ENCODE data around the gene UNC45B. TPM values are rescaled to one million over a fixed set of nuclear protein-coding genes. Genes with fewer than 3 reads are reported as not detected.

Gene UNC45B
- total RNA-seq, 2 donors from 2014 or later, result not detected

GRCh38 chr17:35166526-35166925 is 18.9 kb downstream of the UNC45B start:
- Mint-ChIP-seq H3K9me3 (no peaks in the 10 kb centered on the region), H3K27me3 (ENCODE audit: insufficient read depth) (no peaks in the 10 kb centered on the region), H3K36me3 (ENCODE audit: low read depth) (no peaks in the 10 kb centered on the region), H3K27ac (no peak overlapping the region), H3K4me1 (no peaks in the 10 kb centered on the region), H3K4me3 (no peak overlapping the region)
- Histone ChIP-seq H3K27ac (ENCODE audit: low read depth, low read length) (no peak overlapping the region), H3K4me3 (ENCODE audit: low read length) (no peak overlapping the region), H3K4me1 (ENCODE audit: control insufficient read depth, insufficient read depth, low read length) (no peaks in the 10 kb centered on the region), H3K27me3 (ENCODE audit: control insufficient read depth, insufficient read depth, low read length, poor library complexity, severe bottlenecking) (no peaks in the 10 kb centered on the region), H3K9me3 (ENCODE audit: control insufficient read depth, low read length) (no peaks in the 10 kb centered on the region), H3K9ac (ENCODE audit: extremely low read depth, low read length, poor library complexity, severe bottlenecking) (no peak overlapping the region), H3K36me3 (ENCODE audit: control insufficient read depth, insufficient read depth, low read length) (no peaks in the 10 kb centered on the region)
- WGBS, 2 experiments (ENCODE audit: insufficient coverage in 1 of 2, insufficient read length in 1 of 2), result 50 to 75% methylated on average over 2 to 5 of the region's 5 CpGs
- TF ChIP-seq, protein P1, sequence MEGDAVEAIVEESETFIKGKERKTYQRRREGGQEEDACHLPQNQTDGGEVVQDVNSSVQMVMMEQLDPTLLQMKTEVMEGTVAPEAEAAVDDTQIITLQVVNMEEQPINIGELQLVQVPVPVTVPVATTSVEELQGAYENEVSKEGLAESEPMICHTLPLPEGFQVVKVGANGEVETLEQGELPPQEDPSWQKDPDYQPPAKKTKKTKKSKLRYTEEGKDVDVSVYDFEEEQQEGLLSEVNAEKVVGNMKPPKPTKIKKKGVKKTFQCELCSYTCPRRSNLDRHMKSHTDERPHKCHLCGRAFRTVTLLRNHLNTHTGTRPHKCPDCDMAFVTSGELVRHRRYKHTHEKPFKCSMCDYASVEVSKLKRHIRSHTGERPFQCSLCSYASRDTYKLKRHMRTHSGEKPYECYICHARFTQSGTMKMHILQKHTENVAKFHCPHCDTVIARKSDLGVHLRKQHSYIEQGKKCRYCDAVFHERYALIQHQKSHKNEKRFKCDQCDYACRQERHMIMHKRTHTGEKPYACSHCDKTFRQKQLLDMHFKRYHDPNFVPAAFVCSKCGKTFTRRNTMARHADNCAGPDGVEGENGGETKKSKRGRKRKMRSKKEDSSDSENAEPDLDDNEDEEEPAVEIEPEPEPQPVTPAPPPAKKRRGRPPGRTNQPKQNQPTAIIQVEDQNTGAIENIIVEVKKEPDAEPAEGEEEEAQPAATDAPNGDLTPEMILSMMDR (conservative IDR thresholded peaks at IDR 0.05), result no peak
- DNase-seq, result no peak

- Mint-ChIP-seq H3K27ac (no peak overlapping the region), H3K4me3 (no peak overlapping the region), H3K9me3 (no peaks in the 10 kb centered on the region), H3K36me3 (ENCODE audit: low read depth) (no peaks in the 10 kb centered on the region), H3K27me3 (ENCODE audit: insufficient read depth) (no peaks in the 10 kb centered on the region), H3K4me1 (no peaks in the 10 kb centered on the region)
- TF ChIP-seq, protein P1 (conservative IDR thresholded peaks at IDR 0.05), result no peak
- no peak overlapping the region for H3K4me3 ChIP-seq (ENCODE audit: low read length)
- H3K36me3 ChIP-seq (ENCODE audit: control insufficient read depth, insufficient read depth, low read length), result no peaks in the 10 kb centered on the region
- no peaks in the 10 kb centered on the region for H3K9me3 ChIP-seq (ENCODE audit: control insufficient read depth, low read length)
- H3K4me1 ChIP-seq (ENCODE audit: control insufficient read depth, insufficient read depth, low read length), result no peaks in the 10 kb centered on the region
- H3K27me3 ChIP-seq (ENCODE audit: control insufficient read depth, insufficient read depth, low read length, poor library complexity, severe bottlenecking), result no peaks in the 10 kb centered on the region
- WGBS, 2 experiments (ENCODE audit: insufficient coverage in 1 of 2, insufficient read length in 1 of 2), result 70 to 75% methylated on average over 3 of the region's 3 CpGs
- peak; percentile 65 for DNase-seq
- H3K27ac ChIP-seq (ENCODE audit: low read depth, low read length), result no peak overlapping the region
- H3K9ac ChIP-seq (ENCODE audit: extremely low read depth, low read length, poor library complexity, severe bottlenecking), result no peak overlapping the region
These were observed 19.4 kb downstream of the UNC45B start for GRCh38 chr17:35167046-35167445.

DNA sequence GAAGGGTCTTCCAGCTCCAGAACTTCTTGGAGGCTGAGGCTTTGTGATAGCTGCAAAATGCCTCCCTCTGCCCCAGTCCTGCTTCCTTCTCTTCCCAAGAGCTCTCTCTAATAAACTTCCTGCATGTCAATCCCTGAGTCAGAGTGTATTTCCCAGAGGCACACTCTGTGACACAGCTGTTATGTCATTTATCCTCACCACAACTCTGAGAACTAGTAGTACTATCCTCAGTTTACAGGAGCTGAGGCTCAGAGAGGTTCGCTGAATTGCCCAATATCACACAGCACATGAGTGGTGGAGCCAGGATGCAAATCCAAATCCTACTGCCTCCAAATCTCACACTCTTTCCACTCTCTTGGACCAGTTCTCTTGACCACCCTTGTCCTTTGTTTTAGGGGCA is 20.0 kb downstream of the UNC45B start:
- TF ChIP-seq, protein P1 (conservative IDR thresholded peaks at IDR 0.05), result no peak
- no peak overlapping the region for H3K27ac Mint-ChIP-seq
- 96% methylated on average over 1 of the region's 1 CpG; no CpG with 5 or more reads in 1 of the 2 experiments for WGBS, 2 experiments (ENCODE audit: insufficient coverage in 1 of 2, insufficient read length in 1 of 2)
- H3K36me3 ChIP-seq (ENCODE audit: control insufficient read depth, insufficient read depth, low read length), result no peaks in the 10 kb centered on the region
- H3K4me3 Mint-ChIP-seq, result no peak overlapping the region
- H3K27ac ChIP-seq (ENCODE audit: low read depth, low read length), result no peak overlapping the region
- no peak for DNase-seq
- no peaks in the 10 kb centered on the region for H3K9me3 Mint-ChIP-seq
- no peaks in the 10 kb centered on the region for H3K9me3 ChIP-seq (ENCODE audit: control insufficient read depth, low read length)
- no peaks in the 10 kb centered on the region for H3K4me1 ChIP-seq (ENCODE audit: control insufficient read depth, insufficient read depth, low read length)
- no peaks in the 10 kb centered on the region for H3K4me1 Mint-ChIP-seq
- no peak overlapping the region for H3K4me3 ChIP-seq (ENCODE audit: low read length)
- H3K27me3 Mint-ChIP-seq (ENCODE audit: insufficient read depth), result no peaks in the 10 kb centered on the region
- H3K27me3 ChIP-seq (ENCODE audit: control insufficient read depth, insufficient read depth, low read length, poor library complexity, severe bottlenecking), result no peaks in the 10 kb centered on the region
- H3K36me3 Mint-ChIP-seq (ENCODE audit: low read depth), result no peaks in the 10 kb centered on the region
- no peak overlapping the region for H3K9ac ChIP-seq (ENCODE audit: extremely low read depth, low read length, poor library complexity, severe bottlenecking)

Measured in endodermal cell (in vitro differentiated cells).